ENCODE results near the gene NOP16.

The NOP16 gene

GRCh38 chr5:176384366-176384930 is 4.0 kb downstream of the NOP16 start:
- DNase-seq: no peak

GRCh38 chr5:176383961-176384360 is 4.4 kb downstream of the NOP16 start:
- DNase-seq: no peak

- DNase-seq: no peak
Measured at GRCh38 chr5:176383248-176383905, 5.0 kb downstream of the NOP16 start.

- DNase-seq: no peak
Measured at GRCh38 chr5:176382721-176383120, 5.7 kb downstream of the NOP16 start.

- no peak for DNase-seq
Measured at GRCh38 chr5:176381979-176382378, 6.4 kb downstream of the NOP16 start.

- DNase-seq: no peak
Measured at GRCh38 chr5:176381423-176381822, 7.0 kb downstream of the NOP16 start.

GRCh38 chr5:176379881-176380280 is 8.5 kb downstream of the NOP16 start:
- no peak for DNase-seq

GRCh38 chr5:176373100-176373818 is 15.1 kb downstream of the NOP16 start:
- DNase-seq: peak; percentile 8

- peak; percentile 58 for DNase-seq
Measured at GRCh38 chr5:176371621-176372539, 16.5 kb downstream of the NOP16 start.

GRCh38 chr5:176369934-176370711 is 18.3 kb downstream of the NOP16 start:
- peak; percentile 2 for DNase-seq

- DNase-seq: peak; percentile 57
Measured at GRCh38 chr5:176368726-176369125, 19.7 kb downstream of the NOP16 start.

GRCh38 chr5:176366232-176366894 is 22.0 kb downstream of the NOP16 start:
- DNase-seq: no peak

GRCh38 chr5:176365351-176366231 is 22.8 kb downstream of the NOP16 start, which contains the start of gene ARL10:
TSS of gene ARL10 (plus strand) at chr5:176365487. CDS start at chr5:176365564, 77 bp downstream.
- DNase-seq: peak; percentile 86

- DNase-seq: no peak
Measured at GRCh38 chr5:176364765-176365350, 23.5 kb downstream of the NOP16 start.

- no peak for DNase-seq
Measured at GRCh38 chr5:176362233-176362490, 26.2 kb downstream of the NOP16 start.

- DNase-seq: peak; percentile 98
Measured at GRCh38 chr5:176361437-176362232, 26.8 kb downstream of the NOP16 start, which contains the start of gene KIAA1191. TSS of gene KIAA1191 (minus strand) at chr5:176361764. CDS start at chr5:176359508, 2,256 bp downstream.

- no peak for DNase-seq
Measured at GRCh38 chr5:176360894-176361436, 27.4 kb downstream of the NOP16 start.

- DNase-seq: no peak
Measured at GRCh38 chr5:176359658-176360057, 28.7 kb downstream of the NOP16 start.

GRCh38 chr5:176356179-176356566 is 32.2 kb downstream of the NOP16 start:
- DNase-seq: no peak
